A549 treated with CORT108297 at 1 μM for 4 hours (cell line): ENCODE results near the gene HUS1. TPM values are rescaled to one million over a fixed set of nuclear protein-coding genes. Genes with fewer than 3 reads are reported as not detected.

Experiments used
- total RNA-seq: library from RNA; stranded (reverse); fragments of 200-300 nt; extraction: Qiagen RNA extraction; gene quantifications from 5 replicates; pipeline ENCODE4 v1.2.3, GENCODE V29; 2022

HUS1 gene
- 17.6 to 20.7 TPM (median 19.2 TPM) in 5 replicates for total RNA-seq

DNA sequence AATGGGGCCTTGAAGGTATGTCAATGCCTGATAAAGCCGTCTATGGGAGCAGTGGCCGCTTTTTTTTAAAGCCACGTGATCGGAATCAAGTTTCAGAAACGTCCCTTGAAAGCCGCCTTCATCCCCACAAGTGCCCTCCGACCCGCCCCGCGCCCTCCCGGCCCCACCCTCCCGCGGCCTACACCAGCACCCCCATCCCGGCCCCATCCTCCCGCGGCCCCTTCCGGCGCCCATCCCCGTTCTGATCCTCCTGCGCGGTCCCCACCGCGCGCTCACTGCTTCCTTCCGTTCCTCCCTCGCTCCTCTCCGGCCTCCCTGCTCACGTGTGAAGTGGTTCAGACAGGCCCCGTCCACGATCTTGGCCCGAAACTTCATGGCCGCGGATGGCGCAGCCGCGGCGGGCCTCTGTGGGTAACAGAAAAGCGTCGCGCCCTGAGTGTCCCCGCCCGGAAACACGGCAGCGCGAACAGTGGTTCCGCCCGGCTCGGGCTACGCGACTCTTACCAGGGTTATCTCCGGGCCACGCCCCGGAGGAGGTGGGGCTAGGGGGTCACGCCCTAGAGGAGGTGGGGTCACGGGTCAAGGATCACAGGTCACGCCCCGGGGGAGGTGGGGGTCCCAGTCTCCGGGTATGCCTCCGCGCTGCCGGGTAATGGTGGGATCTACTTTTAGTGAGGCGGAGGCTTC lies at the start of gene HUS1:
TSS of gene HUS1 (minus strand) at position 471 of the 687 bp plus-strand sequence. CDS start at position 375, 96 bp downstream.

DNA sequence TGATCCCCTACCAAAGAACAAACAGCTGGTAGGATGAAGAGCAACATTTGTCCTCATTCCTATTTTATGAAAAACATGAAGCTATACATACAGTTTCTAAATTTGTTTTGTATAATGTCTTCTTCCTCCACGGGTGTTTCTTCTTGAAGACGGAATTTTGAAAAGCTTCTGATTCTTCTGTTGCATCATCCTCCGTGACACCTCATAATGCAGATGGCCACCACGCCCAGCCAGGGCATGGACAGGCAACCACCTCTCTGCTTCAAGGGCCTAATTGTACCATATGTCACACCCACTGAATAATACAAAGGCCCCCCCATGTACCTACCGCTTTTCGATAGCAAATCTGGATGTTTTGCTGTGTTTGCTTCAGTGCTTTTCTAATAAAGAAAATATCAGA lies 49.5 kb upstream of the HUS1 start, which contains the start of gene SUN3:
TSS of gene SUN3 (minus strand) at position 170 of the 400 bp plus-strand sequence. CDS start at position 1, 169 bp downstream.

DNA sequence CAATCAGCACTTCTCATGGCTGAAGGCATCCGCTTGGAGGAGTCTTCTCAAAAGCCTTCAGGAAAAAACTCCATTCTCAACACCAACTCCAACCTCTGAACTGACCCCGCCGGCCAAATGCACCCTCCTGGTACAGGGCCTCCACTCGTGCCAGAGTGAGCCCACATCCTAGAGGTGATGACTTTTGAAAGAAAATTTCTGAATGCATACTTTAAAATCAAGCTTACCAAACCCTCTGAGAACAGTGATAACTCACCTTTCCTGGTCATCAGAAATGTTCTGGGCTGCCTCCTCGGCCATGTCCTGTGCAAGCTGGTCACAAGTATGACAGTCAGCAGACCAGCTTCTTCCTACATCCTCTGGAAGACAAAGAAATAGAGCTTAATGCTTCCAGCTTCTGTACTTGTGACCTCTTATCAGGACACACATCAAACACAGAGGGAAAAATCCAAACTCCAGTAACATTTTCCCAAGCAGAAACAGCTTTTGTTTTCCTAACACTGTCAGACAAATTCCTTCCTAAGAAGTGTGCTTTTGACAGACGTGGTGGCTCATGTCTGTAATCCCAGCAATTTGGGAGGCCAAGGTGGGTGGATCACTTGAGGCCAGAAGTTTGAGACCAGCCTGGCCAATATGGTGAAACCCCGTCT lies 31.1 kb downstream of the HUS1 start, which contains the start of gene PKD1L1:
TSS of gene PKD1L1 (minus strand) at position 326 of the 650 bp plus-strand sequence. CDS start at position 300, 26 bp downstream.

Other genes with a start within 250 kb of the HUS1 start
- gene PKD1L1, start 31.1 kb downstream of the HUS1 start, total RNA-seq, result 0.03 to 0.18 TPM (median 0.15 TPM) in 5 replicates
- 0.15 to 0.16 TPM in 2 of 5 replicates, not detected in the others for gene SUN3, start 49.5 kb upstream of the HUS1 start, total RNA-seq
- 0.14 to 0.57 TPM (median 0.21 TPM) in 5 replicates for gene C7orf57, start 55.9 kb upstream of the HUS1 start, total RNA-seq
- 67.3 to 114 TPM (median 92.5 TPM) in 5 replicates for gene UPP1, start 109.7 kb upstream of the HUS1 start, total RNA-seq
- 0.01 to 0.16 TPM (median 0.08 TPM) in 5 replicates for gene ABCA13, start 191.8 kb upstream of the HUS1 start, total RNA-seq